GM18511 (cell line): ENCODE data around the gene SAAL1.
"Not testable (repeated sequence)": the region's sequence is repeated elsewhere in the genome, so short reads cannot be mapped to it uniquely, and the experiment has no call there.

Experiments
- ATAC-seq: cut with Tn5 transposase; IDR thresholded peaks from one replicate; pipeline ENCODE4 v1.9.1; 2021; ENCODE audit warnings: mild to moderate bottlenecking, moderate library complexity; ENCODE audit not compliant: unreplicated experiment

Gene SAAL1, protein sequence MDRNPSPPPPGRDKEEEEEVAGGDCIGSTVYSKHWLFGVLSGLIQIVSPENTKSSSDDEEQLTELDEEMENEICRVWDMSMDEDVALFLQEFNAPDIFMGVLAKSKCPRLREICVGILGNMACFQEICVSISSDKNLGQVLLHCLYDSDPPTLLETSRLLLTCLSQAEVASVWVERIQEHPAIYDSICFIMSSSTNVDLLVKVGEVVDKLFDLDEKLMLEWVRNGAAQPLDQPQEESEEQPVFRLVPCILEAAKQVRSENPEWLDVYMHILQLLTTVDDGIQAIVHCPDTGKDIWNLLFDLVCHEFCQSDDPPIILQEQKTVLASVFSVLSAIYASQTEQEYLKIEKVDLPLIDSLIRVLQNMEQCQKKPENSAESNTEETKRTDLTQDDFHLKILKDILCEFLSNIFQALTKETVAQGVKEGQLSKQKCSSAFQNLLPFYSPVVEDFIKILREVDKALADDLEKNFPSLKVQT

GRCh38 chr11:18105802-18106574 lies at the start of gene SAAL1:
SAAL1 (minus strand) TSS chr11:18106082; CDS start chr11:18106041, 41 bp downstream.
- ATAC-seq, result peak; percentile 97

DNA sequence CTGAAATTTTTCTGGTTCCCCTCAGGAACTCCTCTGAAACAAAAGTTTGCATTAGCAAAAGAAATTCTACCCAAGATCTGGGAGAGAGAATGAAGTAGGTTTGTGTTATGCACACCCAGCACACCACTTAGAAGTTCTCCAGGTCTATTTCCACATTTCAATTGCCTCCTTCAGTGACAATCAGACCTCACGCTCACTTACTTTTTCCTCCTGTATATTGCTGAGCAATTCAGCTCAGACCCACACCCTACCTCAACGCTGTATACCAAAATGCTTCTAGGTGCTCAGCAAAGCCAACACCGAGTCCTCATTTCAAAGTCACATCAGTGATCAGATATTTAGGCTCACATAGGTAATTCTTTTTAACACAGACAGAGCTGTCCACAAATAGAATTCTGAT lies 45.7 kb upstream of the SAAL1 start:
- no peak for ATAC-seq

- ATAC-seq, result no peak
Observed at GRCh38 chr11:18145837-18146236, 40.0 kb upstream of the SAAL1 start.

- no peak for ATAC-seq
Observed at GRCh38 chr11:18145025-18145424, 39.1 kb upstream of the SAAL1 start.

DNA sequence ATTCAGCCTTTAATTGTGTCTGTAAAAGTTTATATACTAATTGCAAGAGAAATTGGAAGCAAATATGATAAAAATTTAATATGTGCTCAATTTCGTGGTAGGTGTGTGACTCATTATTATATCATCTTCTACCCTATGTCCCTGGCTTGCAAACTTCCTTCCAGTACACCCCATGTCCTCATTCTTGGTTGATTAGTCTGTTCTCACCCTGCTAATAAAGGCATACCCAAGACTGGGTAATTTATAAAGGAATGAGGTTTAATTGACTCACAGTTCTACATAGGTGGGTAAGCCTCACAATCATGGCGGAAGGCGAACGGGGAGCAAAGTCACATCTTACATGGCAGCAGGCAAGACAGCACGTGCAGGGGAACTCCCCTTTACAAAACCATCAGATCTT lies 38.4 kb upstream of the SAAL1 start:
- no peak for ATAC-seq

DNA sequence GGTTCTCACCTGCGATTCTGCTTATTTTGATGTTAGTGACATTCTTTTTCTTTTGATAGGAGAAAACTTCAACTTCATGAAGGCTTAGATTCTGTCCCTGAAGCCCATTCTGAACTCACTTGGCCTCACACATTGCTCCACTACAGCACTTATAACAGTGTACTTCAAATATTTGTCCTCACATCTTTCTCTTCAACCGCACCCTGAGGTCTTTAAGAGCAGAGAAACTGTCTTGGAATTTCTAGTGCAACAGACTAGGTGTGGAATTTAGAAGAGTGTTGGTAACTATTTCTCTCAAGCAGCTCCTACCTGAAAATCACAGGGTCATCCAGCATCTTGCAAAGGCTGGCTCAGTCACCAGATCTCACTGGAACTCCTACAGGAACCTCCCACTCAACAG lies 34.3 kb upstream of the SAAL1 start:
- no peak for ATAC-seq

- no peak for ATAC-seq
Observed at GRCh38 chr11:18137186-18137800, 31.4 kb upstream of the SAAL1 start.

- no peak for ATAC-seq
Observed at GRCh38 chr11:18135308-18135707, 29.4 kb upstream of the SAAL1 start.

DNA sequence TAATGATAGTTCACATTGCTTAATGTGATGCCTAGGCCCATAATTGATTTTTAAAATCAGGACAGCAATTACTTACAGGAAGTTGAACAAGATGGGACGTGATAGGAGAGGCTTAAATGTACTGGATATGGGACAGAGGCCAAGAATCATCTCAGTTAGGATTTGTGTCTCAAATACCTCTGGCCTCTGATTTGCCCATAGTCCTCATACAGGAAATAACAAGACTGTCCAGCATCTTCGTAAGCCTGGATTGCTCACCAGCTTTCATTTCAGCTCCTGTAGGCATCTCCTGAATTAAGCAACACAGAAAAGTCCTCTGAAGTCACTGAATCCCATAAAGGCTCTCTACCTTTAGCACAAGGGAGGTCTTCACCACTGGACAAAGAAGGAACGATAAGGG lies 26.5 kb upstream of the SAAL1 start, which contains the start of gene MRGPRX3:
MRGPRX3 (plus strand) TSS at position 231 of the 400 bp plus-strand sequence. CDS start 4,632 bp downstream, outside the sequence.
- ATAC-seq, result no peak

GRCh38 chr11:18131115-18131514 lies 25.2 kb upstream of the SAAL1 start:
- not testable (repeated sequence) for ATAC-seq

DNA sequence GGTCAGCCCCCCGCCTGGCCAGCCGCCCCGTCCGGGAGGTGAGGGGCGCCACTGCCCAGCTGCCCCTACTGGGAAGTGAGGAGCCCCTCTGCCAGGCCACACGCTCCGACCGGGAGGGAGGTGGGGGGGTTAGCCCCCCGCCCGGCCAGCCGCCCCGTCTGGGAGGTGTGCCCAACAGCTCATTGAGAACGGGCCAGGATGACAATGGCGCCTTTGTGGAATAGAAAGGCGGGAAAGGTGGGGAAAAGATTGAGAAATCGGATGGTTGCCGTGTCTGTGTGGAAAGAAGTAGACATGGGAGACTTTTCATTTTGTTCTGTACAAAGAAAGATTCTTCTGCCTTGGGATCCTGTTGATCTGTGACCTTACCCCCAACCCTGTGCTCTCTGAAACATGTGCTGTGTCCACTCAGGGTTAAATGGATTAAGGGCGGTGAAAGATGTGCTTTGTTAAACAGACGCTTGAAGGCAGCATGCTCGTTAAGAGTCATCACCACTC lies 15.5 kb upstream of the SAAL1 start:
- not testable (repeated sequence) for ATAC-seq

DNA sequence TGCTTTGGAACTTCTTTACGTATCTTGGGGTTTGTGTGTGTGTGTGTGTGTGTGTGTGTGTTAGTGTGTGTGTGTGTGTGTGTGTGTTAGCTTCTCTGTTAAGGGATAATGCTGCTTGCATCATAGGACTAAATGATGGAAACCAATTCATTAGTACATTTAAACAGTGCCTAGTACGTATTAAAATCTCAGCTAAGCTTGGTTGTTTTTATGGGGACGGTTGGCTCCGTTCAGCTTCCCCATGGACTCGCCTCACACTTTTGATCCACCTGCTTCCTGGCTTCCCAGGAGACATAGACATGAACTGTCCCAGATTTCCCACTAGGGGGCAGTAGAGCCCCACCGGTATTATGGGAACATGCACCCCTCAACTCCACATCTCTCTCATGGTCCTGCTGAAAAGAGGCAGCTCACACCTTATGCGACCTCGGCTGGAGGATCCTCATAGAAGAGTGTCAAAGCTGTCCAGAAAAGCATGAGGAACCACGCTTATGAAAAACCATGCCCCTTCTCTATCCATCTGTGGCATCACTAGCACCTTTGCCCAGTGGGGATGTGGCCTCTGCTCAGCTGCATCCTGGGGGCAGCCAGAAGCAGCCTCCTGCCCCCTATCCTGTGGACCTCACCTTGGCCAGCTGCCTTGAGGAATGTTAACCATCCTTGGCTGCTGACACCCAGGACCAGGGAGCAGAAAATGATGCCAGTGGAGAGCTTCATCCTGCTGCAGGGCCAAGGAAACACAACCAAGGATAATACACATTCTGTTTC lies 9.7 kb upstream of the SAAL1 start:
- peak; percentile 80 for ATAC-seq

DNA sequence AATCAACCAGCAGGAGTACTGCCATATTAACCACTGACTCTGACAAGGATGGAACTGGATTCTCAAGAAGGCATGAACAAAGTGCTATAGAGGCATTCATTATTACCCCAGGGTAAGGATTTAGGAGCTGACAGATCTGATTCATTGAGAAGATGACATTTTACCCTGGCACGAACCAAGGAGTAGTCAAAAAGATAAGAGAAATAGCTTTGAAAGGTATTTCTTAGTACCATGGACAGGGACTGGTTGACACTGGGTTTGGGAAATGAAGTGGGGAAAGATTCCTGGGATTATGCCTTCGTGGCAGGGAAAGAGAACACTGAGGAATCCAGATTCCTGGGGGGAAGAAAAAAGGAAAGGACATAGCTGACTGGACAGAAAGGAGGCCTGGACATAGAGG lies 5.1 kb upstream of the SAAL1 start:
- ATAC-seq, result no peak

DNA sequence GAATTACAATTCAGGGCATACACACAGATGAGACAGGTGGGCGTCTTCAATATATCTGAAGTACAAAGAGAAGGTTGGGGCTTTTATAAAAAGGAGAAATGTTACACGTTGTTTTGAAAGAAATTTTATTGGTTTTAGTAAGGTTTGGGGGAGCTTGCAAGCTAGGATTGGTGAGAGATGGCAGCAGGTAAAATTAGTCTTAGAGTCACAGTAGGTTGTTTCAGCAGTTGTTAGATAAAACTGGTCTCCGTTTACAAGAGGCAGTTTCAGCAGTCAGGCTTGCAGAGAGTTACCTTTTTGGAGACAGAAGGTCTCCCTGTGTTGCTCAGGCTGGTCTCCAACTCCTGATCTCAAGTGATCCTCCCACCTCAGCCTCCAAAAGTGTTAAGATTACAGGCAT lies 2.4 kb upstream of the SAAL1 start:
- ATAC-seq, result no peak

GRCh38 chr11:18106688-18107087 lies 806 bp upstream of the SAAL1 start:
- no peak for ATAC-seq

DNA sequence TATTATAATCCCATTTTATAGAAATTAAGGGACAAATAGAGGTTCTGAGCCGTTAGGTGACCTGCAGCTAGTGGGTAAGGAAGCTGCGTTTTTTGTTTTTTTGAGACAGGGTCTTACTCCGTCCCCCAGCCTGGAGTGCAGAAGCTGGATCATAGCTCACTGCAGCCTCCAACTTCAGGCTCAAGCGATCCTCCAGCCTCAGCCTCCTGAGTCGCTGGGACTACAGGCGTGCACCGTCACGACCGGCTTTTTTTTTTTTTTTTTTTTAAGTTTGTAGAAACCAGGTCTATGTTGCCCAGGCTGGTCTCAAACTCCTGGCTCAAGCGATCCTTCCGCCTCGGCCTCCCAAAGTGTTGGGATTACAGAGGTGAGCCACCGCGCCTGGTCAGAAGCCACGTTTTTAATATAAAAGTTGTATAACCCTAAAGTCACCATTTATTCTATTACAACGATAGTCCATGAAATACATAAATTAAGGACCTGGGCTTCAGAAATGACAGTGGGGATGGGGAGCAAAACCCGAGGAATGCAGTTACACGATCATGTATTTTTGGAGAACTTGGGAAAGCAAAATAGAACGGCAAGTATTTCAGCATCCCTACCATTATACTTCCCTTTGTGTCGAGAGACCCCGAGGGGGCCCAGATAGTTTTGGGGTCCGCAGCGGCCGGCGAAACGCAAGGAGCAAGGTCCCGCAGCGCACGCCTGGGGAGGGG lies 638 bp downstream of the SAAL1 start:
- no peak for ATAC-seq

DNA sequence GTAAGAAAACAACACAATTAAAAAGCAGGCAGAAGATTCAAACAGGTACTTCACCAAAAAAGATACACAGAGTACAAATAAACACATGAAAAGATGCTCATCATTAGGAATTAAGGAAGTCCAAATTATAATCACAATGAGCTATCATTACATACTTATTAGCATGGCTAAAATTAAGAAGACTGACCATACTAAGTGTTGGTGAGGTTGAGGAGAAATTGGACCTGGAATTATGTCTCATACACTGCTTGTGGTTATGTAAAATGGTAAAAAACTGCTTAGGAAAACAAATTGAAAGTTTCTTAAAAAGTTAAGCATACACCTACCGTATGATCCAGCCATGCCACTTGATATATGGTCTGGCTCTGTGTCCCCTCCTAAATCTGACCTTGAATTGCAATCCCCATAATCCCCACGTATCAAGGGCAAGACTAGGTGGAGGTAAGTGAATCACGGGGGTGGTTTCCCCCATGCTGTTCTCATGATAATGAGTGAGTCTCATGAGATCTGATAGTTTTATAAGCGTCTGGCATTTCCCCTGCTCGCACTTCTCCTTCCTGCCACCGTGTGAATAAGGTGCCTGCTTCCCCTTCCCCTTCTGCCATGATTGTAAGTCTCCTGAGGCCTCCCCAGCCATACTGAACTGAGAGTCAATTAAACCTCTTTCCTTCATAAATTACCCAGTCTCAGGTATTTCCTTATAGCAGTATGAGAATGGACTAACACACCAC lies 4.8 kb downstream of the SAAL1 start:
- no peak for ATAC-seq

GRCh38 chr11:18093959-18094358 lies 11.9 kb downstream of the SAAL1 start:
- no peak for ATAC-seq

- no peak for ATAC-seq
Observed at GRCh38 chr11:18091731-18092130, 14.2 kb downstream of the SAAL1 start.
